ENCODE measurements around the gene NCF2.

Gene NCF2

DNA sequence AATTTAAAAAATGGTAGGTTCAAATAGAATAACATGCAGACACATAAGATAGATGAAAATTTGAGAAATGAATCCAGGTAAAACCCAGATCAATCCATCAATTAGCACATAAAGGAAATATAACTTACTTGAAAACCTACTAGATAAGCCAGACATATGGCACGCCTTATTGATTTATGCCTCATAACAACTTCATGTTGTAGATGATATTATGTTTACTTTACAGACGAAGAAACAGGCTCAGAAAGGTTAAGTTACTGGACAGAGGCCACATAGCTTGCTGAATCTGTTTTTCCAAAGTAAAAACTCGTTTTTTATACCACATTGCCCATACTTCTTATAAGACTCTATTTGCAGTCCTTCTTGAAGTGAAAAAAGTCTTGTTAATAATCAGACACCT is 22.1 kb upstream of the NCF2 start:
- DNase-seq (ENCODE audit: extremely low read depth, low read depth) = no peak
- no peak overlapping the region for H3K4me3 ChIP-seq (replicated peaks; ENCODE audit: low read depth, low read length)
- TF ChIP-seq, protein P1, sequence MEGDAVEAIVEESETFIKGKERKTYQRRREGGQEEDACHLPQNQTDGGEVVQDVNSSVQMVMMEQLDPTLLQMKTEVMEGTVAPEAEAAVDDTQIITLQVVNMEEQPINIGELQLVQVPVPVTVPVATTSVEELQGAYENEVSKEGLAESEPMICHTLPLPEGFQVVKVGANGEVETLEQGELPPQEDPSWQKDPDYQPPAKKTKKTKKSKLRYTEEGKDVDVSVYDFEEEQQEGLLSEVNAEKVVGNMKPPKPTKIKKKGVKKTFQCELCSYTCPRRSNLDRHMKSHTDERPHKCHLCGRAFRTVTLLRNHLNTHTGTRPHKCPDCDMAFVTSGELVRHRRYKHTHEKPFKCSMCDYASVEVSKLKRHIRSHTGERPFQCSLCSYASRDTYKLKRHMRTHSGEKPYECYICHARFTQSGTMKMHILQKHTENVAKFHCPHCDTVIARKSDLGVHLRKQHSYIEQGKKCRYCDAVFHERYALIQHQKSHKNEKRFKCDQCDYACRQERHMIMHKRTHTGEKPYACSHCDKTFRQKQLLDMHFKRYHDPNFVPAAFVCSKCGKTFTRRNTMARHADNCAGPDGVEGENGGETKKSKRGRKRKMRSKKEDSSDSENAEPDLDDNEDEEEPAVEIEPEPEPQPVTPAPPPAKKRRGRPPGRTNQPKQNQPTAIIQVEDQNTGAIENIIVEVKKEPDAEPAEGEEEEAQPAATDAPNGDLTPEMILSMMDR (IDR thresholded peaks at IDR 0.05; ENCODE audit: low read depth, low read length, missing control alignments) = no peak

GRCh38 chr1:183611021-183611420 is 20.8 kb upstream of the NCF2 start:
- TF ChIP-seq, protein P1 (IDR thresholded peaks at IDR 0.05; ENCODE audit: low read depth, low read length, missing control alignments) = no peak
- DNase-seq (ENCODE audit: extremely low read depth, low read depth) = no peak
- H3K4me3 ChIP-seq (replicated peaks; ENCODE audit: low read depth, low read length) = no peak overlapping the region

DNA sequence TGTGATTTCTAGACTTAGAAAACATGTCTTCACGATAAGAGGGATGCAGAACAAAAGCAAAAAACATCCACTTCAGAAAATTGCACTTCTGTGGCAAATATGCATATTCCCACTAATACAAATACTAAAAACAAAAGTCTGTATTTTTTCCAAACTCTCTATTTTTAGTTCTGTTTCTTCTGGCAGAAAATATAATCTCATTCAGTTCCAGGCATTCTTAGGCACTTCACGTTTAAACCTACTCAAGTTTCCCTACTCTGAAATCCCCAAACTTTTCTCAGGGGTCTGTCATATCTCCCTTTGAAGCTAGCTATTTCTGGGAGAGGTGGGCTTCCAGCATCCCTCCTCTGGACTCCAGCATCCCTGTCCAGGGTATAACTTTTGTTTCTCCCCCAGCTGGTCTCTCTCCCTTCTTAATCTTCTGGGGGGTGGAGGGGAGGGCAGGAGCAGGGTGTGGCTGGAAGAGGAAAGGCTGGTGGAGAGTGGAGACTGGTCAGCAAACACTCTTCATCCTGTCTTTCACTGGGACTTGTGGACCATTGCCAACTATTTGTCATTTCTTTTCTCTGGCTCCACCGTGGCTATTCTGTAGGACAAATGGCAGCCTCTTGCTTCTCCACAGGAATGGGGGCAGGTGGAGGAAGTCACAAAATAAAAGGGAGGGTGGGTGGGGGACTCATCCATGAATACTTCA is 19.6 kb upstream of the NCF2 start:
- TF ChIP-seq, protein P1 (IDR thresholded peaks at IDR 0.05; ENCODE audit: low read depth, low read length, missing control alignments) = no peak
- DNase-seq (ENCODE audit: extremely low read depth, low read depth) = no peak

GRCh38 chr1:183609313-183609712 is 19.1 kb upstream of the NCF2 start:
- DNase-seq (ENCODE audit: extremely low read depth, low read depth) = no peak
- TF ChIP-seq, protein P1 (IDR thresholded peaks at IDR 0.05; ENCODE audit: low read depth, low read length, missing control alignments) = peak; percentile 50
- no peak overlapping the region for H3K4me3 ChIP-seq (replicated peaks; ENCODE audit: low read depth, low read length)

More for the DNA sequence above, 19.6 kb upstream of the NCF2 start:
- H3K4me3 ChIP-seq (replicated peaks; ENCODE audit: low read depth, low read length) = no peak overlapping the region

DNA sequence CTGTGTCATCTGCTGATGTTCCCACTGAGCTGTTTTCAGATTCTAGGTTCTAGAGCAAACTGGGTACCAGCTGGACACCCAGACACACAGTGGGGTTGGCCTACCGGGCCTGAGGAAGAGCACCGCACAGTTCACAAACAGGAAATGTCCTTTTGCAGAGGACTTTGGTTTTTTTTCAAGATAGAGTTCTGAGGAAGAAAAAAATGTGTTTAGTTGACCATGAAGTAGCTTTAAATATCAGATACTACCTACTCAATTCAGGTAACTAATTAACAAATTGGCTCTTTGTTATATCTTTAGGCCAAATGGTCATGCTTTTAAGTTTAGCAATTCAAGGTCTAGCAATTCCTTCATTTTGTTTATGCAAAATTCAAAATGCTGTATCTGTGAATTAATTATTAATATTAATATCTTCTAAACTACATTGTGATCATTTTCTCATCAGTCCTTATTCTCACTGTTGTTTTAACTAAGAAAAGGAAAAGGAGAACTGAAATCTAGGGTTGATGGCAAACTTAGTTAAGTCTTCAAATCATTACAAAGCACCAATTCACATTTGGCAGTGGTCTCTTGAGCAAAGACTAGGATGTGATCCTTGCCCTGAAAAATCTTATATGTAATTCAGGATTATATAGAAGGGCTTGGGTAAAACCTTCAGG is 17.2 kb upstream of the NCF2 start:
- no peak for DNase-seq (ENCODE audit: extremely low read depth, low read depth)

GRCh38 chr1:183605904-183606303 is 15.6 kb upstream of the NCF2 start:
- H3K4me3 ChIP-seq (replicated peaks; ENCODE audit: low read depth, low read length) = no peak overlapping the region
- no peak for DNase-seq (ENCODE audit: extremely low read depth, low read depth)
- TF ChIP-seq, protein P1 (IDR thresholded peaks at IDR 0.05; ENCODE audit: low read depth, low read length, missing control alignments) = no peak

More for the DNA sequence above, 17.2 kb upstream of the NCF2 start:
- H3K4me3 ChIP-seq (replicated peaks; ENCODE audit: low read depth, low read length) = no peak overlapping the region
- TF ChIP-seq, protein P1 (IDR thresholded peaks at IDR 0.05; ENCODE audit: low read depth, low read length, missing control alignments) = no peak
